Fibroblast of lung (primary cell): ENCODE data around the gene MGAT1. TPM values are rescaled to one million over a fixed set of nuclear protein-coding genes. Genes with fewer than 3 reads are reported as not detected.

Experiments
- DNase-seq, 2 donors: peaks; one replicate each; pipeline versions ENCODE4 v3.0.0 to v3.0.0-alpha.2; 2010; ENCODE audit warnings: low read depth in 2 of 2
- H2AFZ ChIP-seq: 2 replicates; pipeline ENCODE4 v1.5.1; 2012; ENCODE audit warnings: low read length, control low read depth, inconsistent platforms
- H3K27ac ChIP-seq: 2 replicates; pipeline ENCODE4 v1.5.1; 2011; ENCODE audit warnings: low read length, control low read depth; ENCODE audit not compliant: insufficient read depth
- H3K27me3 ChIP-seq: 2 replicates; pipeline ENCODE4 v1.5.1; 2011; ENCODE audit warnings: mild to moderate bottlenecking, low read length; ENCODE audit not compliant: control insufficient read depth, insufficient read depth
- H3K36me3 ChIP-seq: 2 replicates; pipeline ENCODE4 v1.5.1; 2011; ENCODE audit warnings: low read length; ENCODE audit not compliant: control insufficient read depth, insufficient read depth
- H3K4me1 ChIP-seq: 2 replicates; pipeline ENCODE4 v1.5.1; 2011; ENCODE audit warnings: low read length; ENCODE audit not compliant: control insufficient read depth, insufficient read depth; ENCODE audit errors: extremely low read depth
- H3K4me2 ChIP-seq: 2 replicates; pipeline ENCODE4 v1.5.1; 2011; ENCODE audit warnings: low read length, control low read depth; ENCODE audit not compliant: insufficient read depth; ENCODE audit errors: extremely low read depth
- H3K4me3 ChIP-seq, 4 experiments: fragments of 200-600 bp in 1 of 4; sonication (generic) in 1 of 4; replicated peaks in 1 of 4; 2 replicates each; pipeline ENCODE4 v1.5.1; 2011 to 2016; ENCODE audit warnings: low read length in 4 of 4, low read depth in 3 of 4, mild to moderate bottlenecking in 3 of 4, control low read depth in 2 of 4, inconsistent platforms in 1 of 4, mixed read lengths in 1 of 4; ENCODE audit not compliant: insufficient read depth in 1 of 4; ENCODE audit errors: control extremely low read depth in 1 of 4
- H3K79me2 ChIP-seq: 2 replicates; pipeline ENCODE4 v1.5.1; 2012; ENCODE audit warnings: mild to moderate bottlenecking, low read length, inconsistent platforms; ENCODE audit not compliant: control insufficient read depth, insufficient read depth
- H3K9ac ChIP-seq: 2 replicates; pipeline ENCODE4 v1.5.1; 2011; ENCODE audit warnings: mild to moderate bottlenecking, low read length, control low read depth; ENCODE audit not compliant: insufficient read depth
- H3K9me3 ChIP-seq: 2 replicates; pipeline ENCODE4 v1.5.1; 2012; ENCODE audit warnings: low read depth, low read length; ENCODE audit not compliant: control insufficient read depth, insufficient read depth
- H4K20me1 ChIP-seq: 2 replicates; pipeline ENCODE4 v1.5.1; 2011; ENCODE audit warnings: low read length; ENCODE audit not compliant: control insufficient read depth, insufficient read depth; ENCODE audit errors: extremely low read depth
- CTCF ChIP-seq, 2 donors: IDR thresholded peaks in 1 of 2; conservative IDR thresholded peaks in 1 of 2; 1 replicate in 1 of 2; 2 replicates in 1 of 2; pipeline ENCODE4 v1.5.1; 2011 to 2012; ENCODE audit warnings: low read length in 2 of 2, control low read depth in 1 of 2, inconsistent platforms in 1 of 2, low read depth in 1 of 2, mild to moderate bottlenecking in 1 of 2
- EZH2 ChIP-seq: IDR thresholded peaks from 2 replicates; pipeline ENCODE4 v1.5.1; 2012; ENCODE audit warnings: low read length, control low read depth, mild to moderate bottlenecking; ENCODE audit errors: missing control alignments
- polyA plus RNA-seq, 2 donors: library from polyadenylated mRNA; depleted of rRNA in 1 of 2; stranded (reverse) in 1 of 2; unstranded in 1 of 2; fragments of >200 nt; gene quantifications; 2 replicates each; pipeline ENCODE4 v1.2.1, GENCODE V29; 2011 to 2012; ENCODE audit warnings: missing spikeins in 1 of 2
- total RNA-seq: library from RNA; depleted of rRNA; stranded (reverse); fragments of >200 nt; gene quantifications from 2 replicates; pipeline ENCODE4 v1.2.1, GENCODE V29; 2014

MGAT1 gene
- total and polyA plus RNA-seq, 2 donors (not counting 1 experiment from before 2014, with no cell fraction given): 72.5 to 90.4 TPM

GRCh38 chr5:180786531-180787398 lies 15.8 kb downstream of the MGAT1 start:
- H3K79me2 ChIP-seq: peaks cover 13% of the 10 kb centered on the region
- H3K4me2 ChIP-seq: peak overlapping the region; percentile 32
- no peak overlapping the region for H3K9ac ChIP-seq
- no peaks in the 10 kb centered on the region for H4K20me1 ChIP-seq
- H3K9me3 ChIP-seq: no peaks in the 10 kb centered on the region
- no peaks in the 10 kb centered on the region for H3K27me3 ChIP-seq
- H3K4me1 ChIP-seq: peaks cover 31% of the 10 kb centered on the region
- peak overlapping the region; percentile 31 for H2AFZ ChIP-seq
- no peak for DNase-seq
- TF ChIP-seq CTCF (conservative IDR thresholded peaks at IDR 0.05 in 1 of 2, IDR thresholded peaks at IDR 0.05 in 1 of 2; ENCODE audit: low read depth in 1 of 2, low read length in 2 of 2) (no peak), EZH2 (no peak)
- peak overlapping the region; percentile 94 for H3K27ac ChIP-seq
- H3K4me3 ChIP-seq: no peak overlapping the region
- peaks cover 10% of the 10 kb centered on the region for H3K36me3 ChIP-seq

DNA sequence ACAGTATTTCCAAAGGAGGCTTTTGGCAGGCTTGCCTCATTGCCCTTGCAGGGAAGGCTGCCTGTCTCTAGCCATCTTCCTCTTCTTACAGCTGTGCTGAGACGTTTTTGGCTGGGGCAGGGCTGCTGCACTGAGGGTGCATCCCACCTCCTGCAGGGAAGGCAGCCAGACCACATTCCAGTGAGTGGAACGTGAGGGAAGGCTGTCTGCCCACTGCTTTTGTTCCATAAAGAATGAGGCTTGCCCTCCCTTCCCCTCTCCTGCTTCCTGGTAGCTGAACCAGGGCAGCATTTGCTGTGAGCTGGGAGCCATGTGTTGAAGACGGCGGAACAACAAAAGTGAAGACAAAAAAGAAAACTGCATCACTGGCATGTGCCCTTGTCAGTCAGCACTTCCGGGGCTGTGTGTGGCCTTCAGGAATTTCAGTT lies 16.8 kb downstream of the MGAT1 start:
- peaks cover 31% of the 10 kb centered on the region for H3K4me1 ChIP-seq
- H3K27ac ChIP-seq: peak overlapping the region; percentile 94
- H3K79me2 ChIP-seq: peaks cover 5% of the 10 kb centered on the region
- H3K9ac ChIP-seq: peak overlapping the region; percentile 51
- no peak for TF ChIP-seq CTCF (conservative IDR thresholded peaks at IDR 0.05 in 1 of 2, IDR thresholded peaks at IDR 0.05 in 1 of 2; ENCODE audit: low read depth in 1 of 2, low read length in 2 of 2)
- TF ChIP-seq EZH2: no peak
- H3K4me2 ChIP-seq: peak overlapping the region; percentile 78
- no peaks in the 10 kb centered on the region for H3K9me3 ChIP-seq
- no peaks in the 10 kb centered on the region for H4K20me1 ChIP-seq
- H2AFZ ChIP-seq: peak overlapping the region; percentile 63
- DNase-seq: peak; percentile 44 to 83
- H3K27me3 ChIP-seq: no peaks in the 10 kb centered on the region
- no peak overlapping the region for H3K4me3 ChIP-seq
- H3K36me3 ChIP-seq: peaks cover 3% of the 10 kb centered on the region

- H2AFZ ChIP-seq: peak overlapping the region; percentile 29
- no peak for TF ChIP-seq CTCF (conservative IDR thresholded peaks at IDR 0.05 in 1 of 2, IDR thresholded peaks at IDR 0.05 in 1 of 2; ENCODE audit: low read depth in 1 of 2, low read length in 2 of 2)
- no peak for TF ChIP-seq EZH2
- H3K4me3 ChIP-seq: peak overlapping the region in 1 of 4 experiments; percentile 27
- peaks cover 31% of the 10 kb centered on the region for H3K4me1 ChIP-seq
- peak overlapping the region; percentile 78 for H3K4me2 ChIP-seq
- peaks cover 3% of the 10 kb centered on the region for H3K36me3 ChIP-seq
- peak; percentile 41 to 80 for DNase-seq
- no peaks in the 10 kb centered on the region for H3K27me3 ChIP-seq
- no peaks in the 10 kb centered on the region for H3K9me3 ChIP-seq
- H3K9ac ChIP-seq: peak overlapping the region; percentile 51
- peaks cover 2% of the 10 kb centered on the region for H3K79me2 ChIP-seq
- peak overlapping the region; percentile 94 for H3K27ac ChIP-seq
- no peaks in the 10 kb centered on the region for H4K20me1 ChIP-seq
Measured at GRCh38 chr5:180785121-180785781, 17.4 kb downstream of the MGAT1 start.
